A549 (cell line): ENCODE results near the gene CACNB1. TPM values are rescaled to one million over a fixed set of nuclear protein-coding genes. Genes with fewer than 3 reads are reported as not detected.

Source experiments
- ATAC-seq, 2 experiments: fragments of 200-7000 bp in 1 of 2; fragments of >200 bp in 1 of 2; cut with Nextera tagmentation in 1 of 2; cut with Tn5 transposase in 1 of 2; 3 replicates each; pipeline versions ENCODE4 v1.8.0 to v1.9.1; 2018 to 2020; ENCODE audit warnings: mild to moderate bottlenecking in 1 of 2, moderate library complexity in 1 of 2
- CTCF ChIA-PET: fragments of 300-600 bp; sonication (Branson Sonifier 250); formaldehyde crosslinking; extraction: SDS; loops from one replicate; lab custom pipeline; 2021; ENCODE audit warnings: antibody characterized with exemption, inconsistent platforms; lab: Yijun Ruan, JAX
- POLR2A ChIA-PET: fragments of 350-600 bp; formaldehyde crosslinking; extraction: SDS; loops from one replicate; lab custom pipeline; 2021; ENCODE audit warnings: antibody characterized with exemption, inconsistent platforms; lab: Yijun Ruan, JAX
- DNase-seq, 2 experiments: peaks; one replicate each; pipeline versions ENCODE4 v3.0.0 to v3.0.0-alpha.2; 2011 to 2016; ENCODE audit warnings: low read depth in 1 of 2, low spot score in 1 of 2
- FAIRE-seq: peaks from 2 replicates; lab custom pipeline; 2011; peaks lifted over from hg19 to GRCh38; lab: Jason Lieb, UNC
- H3K27ac ChIP-seq, 2 experiments: fragments of >200 bp; sonication (Bioruptor Twin); formaldehyde crosslinking; 3 replicates each; pipeline ENCODE4 v1.5.1; 2016 to 2017
- H3K4me1 ChIP-seq: fragments of >200 bp; sonication (Bioruptor Twin); formaldehyde crosslinking; 3 replicates; pipeline ENCODE4 v1.6.1; 2016
- H3K4me2 ChIP-seq: fragments of >200 bp; sonication (Bioruptor Twin); formaldehyde crosslinking; 3 replicates; pipeline ENCODE4 v1.6.1; 2016
- H3K4me3 ChIP-seq: fragments of >200 bp; sonication (Bioruptor Twin); formaldehyde crosslinking; 3 replicates; pipeline ENCODE4 v1.5.1; 2016
- H3K9me3 ChIP-seq: fragments of >200 bp; sonication (Bioruptor Twin); formaldehyde crosslinking; 3 replicates; pipeline ENCODE4 v1.6.1; 2016
- ATOH8 ChIP-seq: fragments of 250-450 bp; sonication (Bioruptor Pico); IDR thresholded peaks from 2 replicates; pipeline ENCODE4 v1.5.0; 2020; ENCODE audit warnings: low read depth, mild to moderate bottlenecking, moderate library complexity
- BHLHE40 ChIP-seq: IDR thresholded peaks from 2 replicates; pipeline ENCODE4 v1.6.1; 2012; ENCODE audit warnings: low read depth, low read length, inconsistent platforms
- CBX8 ChIP-seq: fragments of 200-600 bp; sonication (generic); IDR thresholded peaks from 2 replicates; pipeline ENCODE4 v1.6.1; 2016
- CHD4 ChIP-seq: fragments of 200-600 bp; sonication (generic); IDR thresholded peaks from 2 replicates; pipeline ENCODE4 v1.6.1; 2016; ENCODE audit warnings: antibody characterized with exemption, mild to moderate bottlenecking, borderline replicate concordance
- ESRRA ChIP-seq: fragments of 150-350 bp; IDR thresholded peaks from 2 replicates; pipeline ENCODE4 v1.6.1; 2014; ENCODE audit warnings: mild to moderate bottlenecking, low read length, borderline replicate concordance
- FOSB ChIP-seq: fragments of 250-450 bp; sonication (Bioruptor Pico); IDR thresholded peaks from 2 replicates; pipeline ENCODE4 v1.5.0; 2020; ENCODE audit warnings: mild to moderate bottlenecking, moderate library complexity
- FOSL2 ChIP-seq, 2 experiments: fragments of 450-650 bp in 1 of 2; fragments of >200 bp in 1 of 2; sonication (Bioruptor Twin) in 1 of 2; formaldehyde crosslinking; IDR thresholded peaks; 2 replicates each; pipeline versions ENCODE4 v1.5.0 to v1.6.1; 2016 to 2020; ENCODE audit warnings: mild to moderate bottlenecking in 1 of 2, moderate library complexity in 1 of 2
- GATA3 ChIP-seq: IDR thresholded peaks from 2 replicates; pipeline ENCODE4 v1.6.1; 2012; ENCODE audit warnings: borderline replicate concordance
- HMGXB4 ChIP-seq: fragments of 250-450 bp; sonication (Bioruptor Pico); IDR thresholded peaks from 2 replicates; pipeline ENCODE4 v1.5.0; 2021; ENCODE audit warnings: mild to moderate bottlenecking, moderate library complexity, borderline replicate concordance
- HOXA7 ChIP-seq: fragments of 250-450 bp; sonication (Bioruptor Pico); IDR thresholded peaks from 2 replicates; pipeline ENCODE4 v1.5.0; 2020; ENCODE audit warnings: mild to moderate bottlenecking, moderate library complexity
- HOXB13 ChIP-seq: fragments of 250-450 bp; sonication (Bioruptor Pico); IDR thresholded peaks from 2 replicates; pipeline ENCODE4 v1.5.0; 2020; ENCODE audit warnings: low read depth, mild to moderate bottlenecking, moderate library complexity
- JUN ChIP-seq, 2 experiments: fragments of >200 bp; sonication (Bioruptor Twin); formaldehyde crosslinking; IDR thresholded peaks; 2 replicates in 1 of 2; 3 replicates in 1 of 2; pipeline ENCODE4 v1.6.1; 2016 to 2017
- KDM1A ChIP-seq: fragments of 200-600 bp; sonication (generic); IDR thresholded peaks from 2 replicates; pipeline ENCODE4 v1.6.1; 2016; ENCODE audit warnings: low read depth, mild to moderate bottlenecking
- KDM5A ChIP-seq: fragments of 200-600 bp; sonication (generic); IDR thresholded peaks from 2 replicates; pipeline ENCODE4 v1.6.1; 2016; ENCODE audit warnings: antibody characterized with exemption, mild to moderate bottlenecking
- MAX ChIP-seq: IDR thresholded peaks from 2 replicates; pipeline ENCODE4 v1.6.1; 2012
- MYC ChIP-seq: IDR thresholded peaks from 2 replicates; pipeline ENCODE4 v1.6.1; 2012; ENCODE audit warnings: mild to moderate bottlenecking, inconsistent platforms, low read length, improper control_type of control experiment, borderline replicate concordance
- NPAS2 ChIP-seq: fragments of 250-450 bp; sonication (Bioruptor Pico); IDR thresholded peaks from 2 replicates; pipeline ENCODE4 v1.8.0; 2022; ENCODE audit warnings: mild to moderate bottlenecking, moderate library complexity, borderline replicate concordance
- PBX3 ChIP-seq: IDR thresholded peaks from 2 replicates; pipeline ENCODE4 v1.6.1; 2012
- RAD21 ChIP-seq, 2 experiments: fragments of >200 bp in 1 of 2; sonication (Bioruptor Twin) in 1 of 2; formaldehyde crosslinking in 1 of 2; IDR thresholded peaks in 1 of 2; conservative IDR thresholded peaks in 1 of 2; 2 replicates in 1 of 2; 3 replicates in 1 of 2; pipeline ENCODE4 v1.6.1; 2012 to 2018; ENCODE audit warnings: inconsistent platforms in 1 of 2
- RARB ChIP-seq: fragments of 250-450 bp; sonication (Bioruptor Pico); IDR thresholded peaks from 2 replicates; pipeline ENCODE4 v1.8.0; 2021; ENCODE audit warnings: mild to moderate bottlenecking, moderate library complexity
- RCOR1 ChIP-seq: fragments of 150-350 bp; IDR thresholded peaks from 2 replicates; pipeline ENCODE4 v1.6.1; 2014; ENCODE audit warnings: antibody characterized with exemption, low read length, low read depth
- REST ChIP-seq: fragments of 200-600 bp; sonication (generic); IDR thresholded peaks from 2 replicates; pipeline ENCODE4 v1.6.1; 2016; ENCODE audit warnings: antibody characterized with exemption, mild to moderate bottlenecking, moderate library complexity
- RNF2 ChIP-seq: fragments of 200-600 bp; sonication (generic); IDR thresholded peaks from 2 replicates; pipeline ENCODE4 v1.6.1; 2016; ENCODE audit warnings: low read depth, mild to moderate bottlenecking, antibody characterized with exemption, moderate library complexity, borderline replicate concordance
- TFCP2L1 ChIP-seq: fragments of 250-450 bp; sonication (Bioruptor Pico); IDR thresholded peaks from 2 replicates; pipeline ENCODE4 v1.5.0; 2021; ENCODE audit warnings: mild to moderate bottlenecking
- ZFP36 ChIP-seq: fragments of 450-650 bp; IDR thresholded peaks from 2 replicates; pipeline ENCODE4 v1.6.1; 2014; ENCODE audit warnings: borderline replicate concordance; ENCODE audit not compliant: partially characterized antibody
- WGBS: methylation state at CpG from one replicate; pipeline ENCODE4 v1.1.6; 2017; ENCODE audit errors: missing lambda C conversion rate; 5-methylcytosine and 5-hydroxymethylcytosine counted together
- polyA plus RNA-seq, 4 experiments: library from polyadenylated mRNA; depleted of rRNA in 3 of 4; stranded (reverse); fragments of >200 nt; fragmentation: RNase III in 1 of 4; extraction: RNeasy Plus Mini Kit Qiagen cat#74134 plus additional on column Dnase treatment in 1 of 4; gene quantifications; 2 replicates in 3 of 4; 3 replicates in 1 of 4; pipeline ENCODE4 v1.2.3, GENCODE V29; 2011 to 2017

CACNB1 gene
- polyA plus RNA-seq, 2 of the 4 experiments (the other 2 are of a cell fraction): 3.6 to 3.9 TPM

- no peak overlapping the region; a peak in 1 of 6 replicates for H3K27ac ChIP-seq
- FAIRE-seq (no peak), ATAC-seq (no peak)
- no peaks in the 10 kb centered on the region for H3K9me3 ChIP-seq
- TF ChIP-seq HMGXB4 (no peak), KDM1A (no peak), KDM5A (no peak), ESRRA (no peak), JUN (IDR thresholded peaks at IDR 0.05) (no peak), MAX (no peak), RARB (CRISPR knock-in tag) (no peak), GATA3 (no peak), ATOH8 (CRISPR knock-in tag) (no peak), TFCP2L1 (CRISPR knock-in tag) (no peak), HOXB13 (CRISPR knock-in tag) (no peak), CBX8 (no peak), BHLHE40 (no peak), NPAS2 (no peak), RNF2 (no peak), ZFP36 (no peak), REST (no peak), MYC (no peak), HOXA7 (no peak)
- TF ChIP-seq, all 56 proteins: peak for 0
- peaks cover 34% of the 10 kb centered on the region for H3K4me1 ChIP-seq
- 89% methylated on average over 9 of the region's 11 CpGs for WGBS
- H3K4me2 ChIP-seq: no peak overlapping the region
- ChIA-PET CTCF (interaction anchor here (1.0 to 31.5 kb wide), 3 partner anchors 11 to 335 kb away, joined by 3 to 1140 read pairs (median 6); no protein-coding TSS in a partner anchor), POLR2A (interaction anchor here (0.6 kb wide), 1 partner anchor 7 kb away, joined by 6 read pairs; no protein-coding TSS in a partner anchor)
- no peak overlapping the region for H3K4me3 ChIP-seq
- DNase-seq: no peak
Observed at GRCh38 chr17:39212195-39212810, 14.8 kb upstream of the CACNB1 start.

GRCh38 chr17:39210093-39210434, 12.6 kb upstream of the CACNB1 start:
- peaks cover 34% of the 10 kb centered on the region for H3K4me1 ChIP-seq
- 74% methylated on average over 19 of the region's 22 CpGs for WGBS
- ChIA-PET POLR2A (interaction anchor here (2.4 kb wide), 1 partner anchor 10 kb away, joined by 16 read pairs; the partner anchor contains the start of gene RPL19), CTCF (interaction anchor here (1.4 to 31.5 kb wide), 5 partner anchors 9 to 337 kb away, joined by 3 to 1140 read pairs (median 9); no protein-coding TSS in a partner anchor)
- H3K9me3 ChIP-seq: no peaks in the 10 kb centered on the region
- ATAC-seq (no peak), DNase-seq (no peak), FAIRE-seq (no peak)
- peak overlapping the region; percentile 72 for H3K4me2 ChIP-seq
- H3K27ac ChIP-seq: peak overlapping the region; percentile 64 to 73; a peak in 4 of 6 replicates
- peak overlapping the region; percentile 25; the same call in 2 of the 3 replicates for H3K4me3 ChIP-seq
- no peak for TF ChIP-seq RNF2
- TF ChIP-seq RAD21 (conservative IDR thresholded peaks at IDR 0.05 in 1 of 2, IDR thresholded peaks at IDR 0.05 in 1 of 2): no peak
- no peak for TF ChIP-seq PBX3
- TF ChIP-seq ZFP36: no peak
- TF ChIP-seq RCOR1: no peak
- TF ChIP-seq FOSB (CRISPR knock-in tag): no peak
- TF ChIP-seq REST: no peak
- TF ChIP-seq FOSL2 (IDR thresholded peaks at IDR 0.05): no peak
- TF ChIP-seq FOSL2 (CRISPR knock-in tag; IDR thresholded peaks at IDR 0.05): no peak
- no peak for TF ChIP-seq CHD4
- no peak for TF ChIP-seq CBX8
